ENCODE measurements around the gene MLH1.

Gene MLH1

DNA sequence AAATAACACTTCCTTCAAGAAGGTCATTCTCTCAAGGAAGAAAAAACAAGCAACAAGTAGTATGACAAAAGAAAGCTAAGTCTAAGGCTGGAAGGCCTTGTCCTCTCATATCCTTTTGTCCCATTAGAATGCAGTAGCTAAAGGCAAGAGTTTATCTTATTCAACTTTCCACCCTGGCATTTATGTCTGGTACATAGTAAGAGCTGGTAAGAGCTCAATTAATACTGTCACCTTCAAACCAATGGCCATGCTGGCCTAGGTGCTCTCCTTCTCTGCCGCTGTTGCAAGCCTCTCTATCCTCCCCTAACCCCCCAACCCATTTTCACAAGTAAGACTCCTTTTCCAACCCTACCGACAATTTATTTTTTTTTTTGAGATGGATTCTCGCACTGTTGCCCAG lies 99.2 kb downstream of the MLH1 start:
- no peak overlapping the region for H3K4me3 ChIP-seq (ENCODE audit: control insufficient read depth, low read depth, low read length)
- TF ChIP-seq, protein P1, sequence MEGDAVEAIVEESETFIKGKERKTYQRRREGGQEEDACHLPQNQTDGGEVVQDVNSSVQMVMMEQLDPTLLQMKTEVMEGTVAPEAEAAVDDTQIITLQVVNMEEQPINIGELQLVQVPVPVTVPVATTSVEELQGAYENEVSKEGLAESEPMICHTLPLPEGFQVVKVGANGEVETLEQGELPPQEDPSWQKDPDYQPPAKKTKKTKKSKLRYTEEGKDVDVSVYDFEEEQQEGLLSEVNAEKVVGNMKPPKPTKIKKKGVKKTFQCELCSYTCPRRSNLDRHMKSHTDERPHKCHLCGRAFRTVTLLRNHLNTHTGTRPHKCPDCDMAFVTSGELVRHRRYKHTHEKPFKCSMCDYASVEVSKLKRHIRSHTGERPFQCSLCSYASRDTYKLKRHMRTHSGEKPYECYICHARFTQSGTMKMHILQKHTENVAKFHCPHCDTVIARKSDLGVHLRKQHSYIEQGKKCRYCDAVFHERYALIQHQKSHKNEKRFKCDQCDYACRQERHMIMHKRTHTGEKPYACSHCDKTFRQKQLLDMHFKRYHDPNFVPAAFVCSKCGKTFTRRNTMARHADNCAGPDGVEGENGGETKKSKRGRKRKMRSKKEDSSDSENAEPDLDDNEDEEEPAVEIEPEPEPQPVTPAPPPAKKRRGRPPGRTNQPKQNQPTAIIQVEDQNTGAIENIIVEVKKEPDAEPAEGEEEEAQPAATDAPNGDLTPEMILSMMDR (conservative IDR thresholded peaks at IDR 0.05; ENCODE audit: control insufficient read depth, insufficient read depth, low read depth, low read length) = no peak
- DNase-seq (ENCODE audit: low read depth) = no peak

DNA sequence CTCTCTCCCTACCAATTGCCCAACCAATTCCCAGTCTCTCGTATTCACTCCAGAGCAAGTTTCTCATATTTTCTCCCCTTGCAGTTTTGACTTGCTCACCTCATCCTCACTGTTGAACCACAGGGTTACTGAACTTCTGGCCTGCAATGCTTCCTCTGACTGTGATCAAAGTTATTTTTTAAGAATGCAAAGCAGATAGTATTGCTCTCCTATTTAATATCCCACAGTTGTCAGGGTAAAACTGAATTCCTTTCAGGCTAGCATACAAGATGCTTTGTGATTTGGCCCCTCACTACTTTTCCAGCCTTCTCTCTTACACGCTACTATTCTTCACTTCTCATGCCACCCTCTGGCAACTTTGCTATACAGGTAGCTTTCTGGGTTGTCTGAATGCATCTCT lies 100.2 kb downstream of the MLH1 start:
- no peak overlapping the region for H3K4me3 ChIP-seq (ENCODE audit: control insufficient read depth, low read depth, low read length)
- TF ChIP-seq, protein P1 (conservative IDR thresholded peaks at IDR 0.05; ENCODE audit: control insufficient read depth, insufficient read depth, low read depth, low read length) = no peak
- DNase-seq (ENCODE audit: low read depth) = no peak

DNA sequence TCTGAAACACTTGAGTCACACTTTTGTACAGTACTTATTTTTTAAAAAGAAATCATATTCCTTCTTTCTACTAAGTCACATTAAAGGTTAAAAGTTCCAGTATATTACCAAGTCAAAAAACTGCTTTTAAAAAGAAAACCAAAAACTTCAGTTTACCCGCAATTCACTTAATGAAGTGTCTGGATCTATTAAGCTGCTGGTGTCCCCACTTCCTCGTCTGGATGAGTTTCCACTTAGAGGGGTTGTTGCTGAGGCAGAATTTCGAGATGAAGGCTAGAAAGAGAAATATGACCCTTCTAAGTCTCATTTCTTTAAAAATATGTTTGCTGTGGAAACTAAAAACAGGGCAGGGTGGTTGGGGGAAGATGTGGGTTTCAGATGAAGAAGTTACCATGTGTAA lies 101.3 kb downstream of the MLH1 start:
- no peak for DNase-seq (ENCODE audit: low read depth)
- H3K4me3 ChIP-seq (ENCODE audit: control insufficient read depth, low read depth, low read length) = no peak overlapping the region
- TF ChIP-seq, protein P1 (conservative IDR thresholded peaks at IDR 0.05; ENCODE audit: control insufficient read depth, insufficient read depth, low read depth, low read length) = no peak

DNA sequence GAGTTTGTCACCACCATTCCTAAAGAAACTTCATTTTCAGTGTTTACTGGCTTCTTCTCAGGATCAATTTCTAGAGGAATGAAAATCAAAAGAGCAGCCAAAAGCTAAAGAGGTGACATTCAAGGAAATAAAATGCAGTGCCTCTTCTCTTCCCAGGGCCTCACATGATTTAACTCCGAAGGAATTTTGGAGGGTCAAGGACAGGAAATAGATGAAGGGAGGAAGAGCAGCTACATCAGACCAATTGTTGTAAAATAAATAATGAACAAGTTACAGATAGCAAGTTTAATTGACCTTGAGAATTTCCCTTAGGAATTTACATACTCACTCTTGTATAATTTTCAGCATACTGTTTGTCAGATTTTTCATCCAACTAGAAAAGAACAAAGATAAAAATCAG lies 103.0 kb downstream of the MLH1 start:
- TF ChIP-seq, protein P1 (conservative IDR thresholded peaks at IDR 0.05; ENCODE audit: control insufficient read depth, insufficient read depth, low read depth, low read length) = no peak
- no peak overlapping the region for H3K4me3 ChIP-seq (ENCODE audit: control insufficient read depth, low read depth, low read length)
- peak; percentile 50 for DNase-seq (ENCODE audit: low read depth)

DNA sequence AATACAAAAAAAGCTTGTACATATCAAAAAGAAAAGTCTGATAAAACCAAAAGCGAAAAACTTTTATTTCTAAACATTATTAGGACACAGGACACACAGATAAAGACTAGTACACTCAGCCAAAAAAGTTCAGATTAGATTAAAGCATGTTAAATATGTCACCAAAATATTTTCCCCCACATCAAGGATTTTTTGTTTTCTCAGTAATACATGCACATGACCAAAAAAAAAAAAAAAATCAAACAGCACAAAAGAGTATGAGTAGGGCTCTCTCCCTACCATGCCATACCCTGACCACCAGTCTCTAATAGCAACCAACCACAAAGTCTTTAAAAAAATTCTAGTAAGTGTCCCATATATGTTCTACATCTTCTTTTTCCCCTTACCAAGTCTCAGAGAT lies 103.7 kb downstream of the MLH1 start:
- DNase-seq (ENCODE audit: low read depth) = no peak
- no peak overlapping the region for H3K4me3 ChIP-seq (ENCODE audit: control insufficient read depth, low read depth, low read length)
- TF ChIP-seq, protein P1 (conservative IDR thresholded peaks at IDR 0.05; ENCODE audit: control insufficient read depth, insufficient read depth, low read depth, low read length) = no peak

DNA sequence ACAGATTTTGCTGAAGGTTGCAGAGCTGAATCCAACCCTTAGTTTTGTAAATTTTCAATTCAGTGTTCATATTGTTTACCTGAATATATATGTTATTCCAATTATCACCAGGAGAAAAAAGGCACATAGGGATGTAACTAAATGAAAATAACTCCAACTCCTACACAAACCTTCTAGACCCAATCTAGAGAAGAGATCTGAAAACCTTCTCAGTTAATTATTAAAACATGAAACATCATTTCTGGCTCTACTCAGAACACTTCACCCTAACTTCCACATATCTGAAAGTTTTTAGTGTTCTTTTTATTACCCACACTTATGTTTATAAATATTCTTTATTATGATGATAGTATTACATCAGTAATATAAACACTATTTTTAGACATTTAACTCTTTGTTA lies 104.5 kb downstream of the MLH1 start:
- no peak for DNase-seq (ENCODE audit: low read depth)
- H3K4me3 ChIP-seq (ENCODE audit: control insufficient read depth, low read depth, low read length) = no peak overlapping the region
- TF ChIP-seq, protein P1 (conservative IDR thresholded peaks at IDR 0.05; ENCODE audit: control insufficient read depth, insufficient read depth, low read depth, low read length) = no peak

DNA sequence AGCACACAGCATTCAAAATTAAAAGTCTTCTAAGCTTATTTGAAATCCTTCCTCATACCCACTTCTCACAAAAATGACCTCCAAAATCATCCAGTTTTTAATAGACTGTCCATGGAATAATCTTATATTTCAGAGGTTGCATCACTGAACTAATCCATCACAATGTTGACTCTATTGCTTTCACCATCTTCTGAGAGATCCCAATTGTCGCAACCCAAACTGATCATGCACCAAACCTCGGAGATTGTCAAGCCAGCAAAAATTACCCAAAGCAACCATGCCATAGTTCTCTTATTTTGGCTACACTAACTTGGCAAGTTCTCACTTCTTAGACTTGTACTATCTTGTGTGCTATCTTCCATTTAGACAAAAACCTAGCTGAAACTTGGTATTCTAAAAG lies 105.6 kb downstream of the MLH1 start:
- TF ChIP-seq, protein P1 (conservative IDR thresholded peaks at IDR 0.05; ENCODE audit: control insufficient read depth, insufficient read depth, low read depth, low read length) = no peak
- no peak for DNase-seq (ENCODE audit: low read depth)
- H3K4me3 ChIP-seq (ENCODE audit: control insufficient read depth, low read depth, low read length) = no peak overlapping the region
